Measurements from ENCODE around the gene INPP1.

The INPP1 gene

GRCh38 chr2:190318514-190318913 lies 24.9 kb upstream of the INPP1 start:
- H3K9me2 ChIP-seq (replicated peaks; ENCODE audit: insufficient read depth, low read length), result no peaks in the 10 kb centered on the region
- no peak for TF ChIP-seq CTCF (IDR thresholded peaks at IDR 0.05; ENCODE audit: low read length)
- TF ChIP-seq EZH2 (optimal IDR thresholded peaks at IDR 0.05; ENCODE audit: low read depth, low read length), result no peak
- TF ChIP-seq EZH2phosphoT487 (IDR thresholded peaks at IDR 0.05; ENCODE audit: low read length), result no peak
- H3F3A ChIP-seq (ENCODE audit: insufficient read depth, low read length), result peaks cover 16% of the 10 kb centered on the region; the same call in 1 of the 2 replicates
- H3K4me3 ChIP-seq (ENCODE audit: low read length), result peak overlapping the region; percentile 88
- H3K9me3 ChIP-seq (replicated peaks; ENCODE audit: insufficient read depth, low read length), result no peaks in the 10 kb centered on the region
- H3K9ac ChIP-seq (ENCODE audit: low read length), result peak overlapping the region; percentile 57; the same call in 1 of the 2 replicates
- H3K79me2 ChIP-seq (ENCODE audit: low read length), result peaks cover 39% of the 10 kb centered on the region
- no peaks in the 10 kb centered on the region for H4K20me1 ChIP-seq (ENCODE audit: insufficient read depth, low read length)
- H3K4me1 ChIP-seq (ENCODE audit: low read length), result peaks cover 28% of the 10 kb centered on the region
- H3K27me3 ChIP-seq (replicated peaks; ENCODE audit: insufficient read depth, low read length), result no peaks in the 10 kb centered on the region
- no peak for DNase-seq
- no peaks in the 10 kb centered on the region for H3K36me3 ChIP-seq (replicated peaks; ENCODE audit: insufficient read depth, low read length)
- H2AFZ ChIP-seq (ENCODE audit: low read length), result peak overlapping the region; percentile 95; the same call in 1 of the 2 replicates
- H3K27ac ChIP-seq (ENCODE audit: low read length), result peak overlapping the region; percentile 47; the same call in 1 of the 2 replicates
- H3K4me2 ChIP-seq (ENCODE audit: low read depth, low read length), result peak overlapping the region; percentile 58

GRCh38 chr2:190318931-190319554 lies 24.3 kb upstream of the INPP1 start:
- Histone ChIP-seq H3K4me3 (ENCODE audit: low read length) (peak overlapping the region; percentile 88), H3K4me1 (ENCODE audit: low read length) (peaks cover 28% of the 10 kb centered on the region), H3F3A (ENCODE audit: insufficient read depth, low read length) (peaks cover 16% of the 10 kb centered on the region; the same call in 1 of the 2 replicates), H3K9ac (ENCODE audit: low read length) (peak overlapping the region; percentile 57; the same call in 1 of the 2 replicates), H2AFZ (ENCODE audit: low read length) (peak overlapping the region; percentile 95), H3K79me2 (ENCODE audit: low read length) (peaks cover 34% of the 10 kb centered on the region), H3K9me3 (replicated peaks; ENCODE audit: insufficient read depth, low read length) (no peaks in the 10 kb centered on the region), H3K9me2 (replicated peaks; ENCODE audit: insufficient read depth, low read length) (no peaks in the 10 kb centered on the region), H4K20me1 (ENCODE audit: insufficient read depth, low read length) (no peaks in the 10 kb centered on the region), H3K4me2 (ENCODE audit: low read depth, low read length) (peak overlapping the region; percentile 58), H3K27ac (ENCODE audit: low read length) (peak overlapping the region; percentile 47; the same call in 1 of the 2 replicates), H3K36me3 (replicated peaks; ENCODE audit: insufficient read depth, low read length) (no peaks in the 10 kb centered on the region), H3K27me3 (replicated peaks; ENCODE audit: insufficient read depth, low read length) (no peaks in the 10 kb centered on the region)
- peak; percentile 41 for DNase-seq
- TF ChIP-seq EZH2 (optimal IDR thresholded peaks at IDR 0.05; ENCODE audit: low read depth, low read length) (no peak), CTCF (IDR thresholded peaks at IDR 0.05; ENCODE audit: low read length) (no peak), EZH2phosphoT487 (IDR thresholded peaks at IDR 0.05; ENCODE audit: low read length) (no peak)

- peak within 1 kb of the TSS; percentile 95 for H2AFZ ChIP-seq (ENCODE audit: low read length)
- DNase-seq, result peak; percentile 97
- TF ChIP-seq CTCF (IDR thresholded peaks at IDR 0.05; ENCODE audit: low read length) (peak; percentile 71), EZH2 (optimal IDR thresholded peaks at IDR 0.05; ENCODE audit: low read depth, low read length) (no peak)
- peak within 1 kb of the TSS; percentile 47; the same call in 1 of the 2 replicates for H3K27ac ChIP-seq (ENCODE audit: low read length)
- H3K36me3 ChIP-seq (replicated peaks; ENCODE audit: insufficient read depth, low read length), result no peaks in the 10 kb centered on the region
- peaks cover 28% of the 10 kb centered on the region for H3K4me1 ChIP-seq (ENCODE audit: low read length)
- H3K9me3 ChIP-seq (replicated peaks; ENCODE audit: insufficient read depth, low read length), result no peaks in the 10 kb centered on the region
- H3K4me3 ChIP-seq (ENCODE audit: low read length), result peak within 1 kb of the TSS; percentile 88
- H4K20me1 ChIP-seq (ENCODE audit: insufficient read depth, low read length), result no peaks in the 10 kb centered on the region
- H3K79me2 ChIP-seq (ENCODE audit: low read length), result peaks cover 34% of the 10 kb centered on the region
- peak within 1 kb of the TSS; percentile 58 for H3K4me2 ChIP-seq (ENCODE audit: low read depth, low read length)
- H3K9me2 ChIP-seq (replicated peaks; ENCODE audit: insufficient read depth, low read length), result no peaks in the 10 kb centered on the region
- peaks cover 16% of the 10 kb centered on the region; the same call in 1 of the 2 replicates for H3F3A ChIP-seq (ENCODE audit: insufficient read depth, low read length)
- H3K9ac ChIP-seq (ENCODE audit: low read length), result peak within 1 kb of the TSS; percentile 57
- H3K27me3 ChIP-seq (replicated peaks; ENCODE audit: insufficient read depth, low read length), result no peaks in the 10 kb centered on the region
These were observed 23.6 kb upstream of the INPP1 start, which contains the start of gene HIBCH for GRCh38 chr2:190319555-190320498. HIBCH (minus strand) TSS chr2:190319826; CDS start chr2:190319750, 76 bp downstream.

All from MM.1S (cell line).